Lower lobe of right lung (tissue), 2 donors: Measurements from ENCODE around the gene FRG2B. TPM values are rescaled to one million over a fixed set of nuclear protein-coding genes. Genes with fewer than 3 reads are reported as not detected.
"Not testable (repeated sequence)": the region's sequence is repeated elsewhere in the genome, so short reads cannot be mapped to it uniquely, and the experiment has no call there.

Experiments
- ATAC-seq, 2 donors: fragments of 200-7000 bp; cut with Tn5 transposase; one replicate each; pipeline ENCODE4 v1.9.1; 2020 to 2022; ENCODE audit warnings: mild to moderate bottlenecking in 2 of 2, moderate library complexity in 2 of 2
- DNase-seq: peaks from one replicate; pipeline ENCODE4 v3.0.0-alpha.2; 2020
- H3K27ac ChIP-seq: fragments of 200-600 bp; one replicate; pipeline ENCODE4 v1.8.0; 2022
- H3K27me3 ChIP-seq: fragments of 200-600 bp; one replicate; pipeline ENCODE4 v1.8.0; 2022; ENCODE audit warnings: low read depth
- H3K36me3 ChIP-seq: fragments of 200-600 bp; one replicate; pipeline ENCODE4 v1.8.0; 2022; ENCODE audit warnings: mild to moderate bottlenecking
- H3K4me1 ChIP-seq: fragments of 200-600 bp; one replicate; pipeline ENCODE4 v1.8.0; 2022
- H3K4me3 ChIP-seq: fragments of 200-600 bp; one replicate; pipeline ENCODE4 v1.8.0; 2022; ENCODE audit warnings: mild to moderate bottlenecking
- H3K9me3 ChIP-seq: fragments of 200-600 bp; one replicate; pipeline ENCODE4 v1.8.0; 2022
- intact Hi-C: fragments of 100-400 bp; cut with DNase I; formaldehyde crosslinking; loops from one replicate; pipeline ENCODE4 v1.11.0; 2022
- long read RNA-seq: library from polyadenylated mRNA; unstranded; transcript quantifications from one replicate; pipeline ENCODE4 v2.0.0, GENCODE V29; 2021
- total RNA-seq: library from RNA; stranded (reverse); fragmentation: NEBNext Ultra II Directional; extraction: Animal tissue kit (Norgen Biotek cat#: 25700); gene quantifications from one replicate; pipeline ENCODE4 v1.2.1, GENCODE V29; 2021
- TF ChIP-seq, protein P1 (sequence below): fragments of 200-600 bp; IDR thresholded peaks from one replicate; pipeline ENCODE4 v1.8.0; 2022; ENCODE audit warnings: antibody characterized with exemption, mild to moderate bottlenecking
- donor health status: DM: no; HTN: yes; CAD: no; lungs with severe emphysema.

Gene FRG2B
- total RNA-seq: not detected
- long read RNA-seq: 0 reads

DNA sequence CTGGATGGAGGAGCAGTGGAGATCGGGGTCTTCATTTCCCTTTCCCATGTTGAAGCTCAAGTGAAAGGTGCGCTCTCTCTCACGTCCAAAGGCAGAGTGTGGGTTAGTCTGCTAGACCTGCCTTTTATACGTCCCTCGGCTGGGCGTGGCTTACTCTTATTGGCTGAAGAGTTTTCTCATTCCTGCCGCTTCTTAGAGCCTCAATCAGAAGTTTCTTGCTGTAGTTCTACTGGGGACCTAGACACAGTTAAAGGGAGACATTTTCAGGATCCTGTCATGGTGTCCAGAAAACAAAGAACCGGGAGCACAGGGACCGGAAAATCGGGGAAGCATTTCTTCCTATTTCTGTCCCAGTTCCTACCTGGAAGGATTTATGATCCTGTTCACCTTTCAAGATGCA, at the start of gene FRG2B:
Gene FRG2B (minus strand): TSS at position 101 of the 400 bp plus-strand sequence. CDS start 53 bp downstream, at position 48.
- intact Hi-C loops, H3K27me3 ChIP-seq, ATAC-seq: not testable (repeated sequence)

DNA sequence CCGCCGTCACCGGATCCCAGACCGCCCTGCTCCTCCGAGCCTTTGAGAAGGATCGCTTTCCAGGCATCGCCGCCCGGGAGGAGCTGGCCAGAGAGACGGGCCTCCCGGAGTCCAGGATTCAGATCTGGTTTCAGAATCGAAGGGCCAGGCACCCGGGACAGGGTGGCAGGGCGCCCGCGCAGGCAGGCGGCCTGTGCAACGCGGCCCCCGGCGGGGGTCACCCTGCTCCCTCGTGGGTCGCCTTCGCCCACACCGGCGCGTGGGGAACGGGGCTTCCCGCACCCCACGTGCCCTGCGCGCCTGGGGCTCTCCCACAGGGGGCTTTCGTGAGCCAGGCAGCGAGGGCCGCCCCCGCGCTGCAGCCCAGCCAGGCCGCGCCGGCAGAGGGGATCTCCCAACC, 40.9 kb upstream of the FRG2B start:
- intact Hi-C loops, H3K4me1 ChIP-seq, H3K27me3 ChIP-seq, DNase-seq, H3K9me3 ChIP-seq, H3K27ac ChIP-seq, H3K36me3 ChIP-seq, H3K4me3 ChIP-seq: not testable (repeated sequence)
- peak; percentile 77 to 88 for ATAC-seq

More for the DNA sequence above, at the start of gene FRG2B:
- not testable (repeated sequence) for H3K4me1 ChIP-seq, DNase-seq, H3K27ac ChIP-seq, H3K36me3 ChIP-seq, H3K9me3 ChIP-seq, H3K4me3 ChIP-seq

- H3K36me3 ChIP-seq, H3K27ac ChIP-seq, H3K4me3 ChIP-seq, H3K4me1 ChIP-seq, H3K9me3 ChIP-seq, DNase-seq, intact Hi-C loops, ATAC-seq, H3K27me3 ChIP-seq: not testable (repeated sequence)
Measured at GRCh38 chr10:133663544-133664160, 37.1 kb upstream of the FRG2B start.

GRCh38 chr10:133661122-133661521, 34.5 kb upstream of the FRG2B start:
- H3K4me1 ChIP-seq, DNase-seq, ATAC-seq, H3K27ac ChIP-seq, H3K9me3 ChIP-seq, H3K4me3 ChIP-seq, H3K36me3 ChIP-seq, intact Hi-C loops, H3K27me3 ChIP-seq: not testable (repeated sequence)

DNA sequence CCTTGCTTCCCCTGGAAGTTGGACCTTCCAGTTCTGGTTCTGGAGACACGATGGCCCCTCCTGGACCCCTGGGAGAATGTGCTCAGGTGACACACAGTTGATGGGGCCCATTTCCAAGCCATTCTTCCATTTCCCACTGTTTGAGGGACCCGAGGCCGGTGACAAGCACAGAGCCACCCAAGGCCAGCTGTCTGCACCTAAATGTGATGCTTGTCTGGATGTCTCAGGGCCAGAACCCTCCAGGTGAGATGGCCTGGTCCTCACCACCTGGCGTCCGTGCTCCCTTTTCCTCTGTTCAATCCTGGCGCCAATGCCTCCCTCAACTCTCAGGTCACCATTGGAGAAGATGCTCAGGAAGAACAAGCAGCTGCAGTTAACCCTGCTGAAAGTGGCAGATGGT, 33.9 kb upstream of the FRG2B start:
- not testable (repeated sequence) for H3K4me3 ChIP-seq, ATAC-seq

GRCh38 chr10:133657276-133657675, 30.7 kb upstream of the FRG2B start:
- H3K4me3 ChIP-seq, H3K4me1 ChIP-seq, H3K27ac ChIP-seq, ATAC-seq, H3K9me3 ChIP-seq, intact Hi-C loops, H3K36me3 ChIP-seq, H3K27me3 ChIP-seq, DNase-seq: not testable (repeated sequence)

More for the DNA sequence above, 33.9 kb upstream of the FRG2B start:
- DNase-seq, intact Hi-C loops, H3K36me3 ChIP-seq, H3K27me3 ChIP-seq, H3K27ac ChIP-seq, H3K4me1 ChIP-seq, H3K9me3 ChIP-seq: not testable (repeated sequence)

- ATAC-seq, H3K4me1 ChIP-seq, intact Hi-C loops, H3K36me3 ChIP-seq, H3K27me3 ChIP-seq, H3K27ac ChIP-seq, H3K9me3 ChIP-seq, H3K4me3 ChIP-seq: not testable (repeated sequence)
- DNase-seq: peak; percentile 55
Measured at GRCh38 chr10:133648872-133649455, 22.4 kb upstream of the FRG2B start.

DNA sequence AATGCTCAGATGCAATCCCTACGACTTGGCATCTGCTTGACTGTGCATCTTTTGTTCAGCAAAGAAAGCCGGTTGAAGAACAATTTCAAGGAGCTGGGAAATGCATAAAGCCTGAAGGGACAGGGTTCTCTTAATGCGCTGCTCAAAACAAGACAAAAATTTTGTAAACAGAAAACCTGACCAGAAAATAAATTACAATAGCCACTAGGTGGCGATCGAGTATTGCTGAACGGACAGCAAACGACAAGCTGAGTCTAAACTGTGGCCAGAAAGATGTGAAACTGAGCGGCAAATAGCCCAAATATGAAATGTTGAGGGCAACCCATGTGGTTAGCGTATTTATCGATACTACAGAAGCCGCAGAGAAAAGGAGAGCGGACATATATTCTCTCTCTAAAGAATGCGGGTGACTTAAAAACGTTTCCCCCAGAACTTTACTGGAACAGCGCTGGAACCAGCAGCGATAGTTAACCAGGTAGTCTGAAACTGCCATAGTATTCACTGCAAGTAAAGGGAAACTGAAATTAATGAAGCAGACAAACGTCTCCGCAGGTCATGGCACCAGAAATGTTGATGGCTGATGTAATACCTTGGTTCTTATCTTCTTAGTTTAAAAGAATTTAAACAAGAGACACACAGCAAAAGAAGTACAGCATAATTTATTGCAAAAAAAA, 20.6 kb upstream of the FRG2B start:
- H3K4me3 ChIP-seq, H3K36me3 ChIP-seq, H3K27ac ChIP-seq, H3K4me1 ChIP-seq, intact Hi-C loops, H3K9me3 ChIP-seq, DNase-seq, H3K27me3 ChIP-seq: not testable (repeated sequence)
- ATAC-seq: peak in 1 of 2 donors; percentile 56
- TF ChIP-seq, protein P1, sequence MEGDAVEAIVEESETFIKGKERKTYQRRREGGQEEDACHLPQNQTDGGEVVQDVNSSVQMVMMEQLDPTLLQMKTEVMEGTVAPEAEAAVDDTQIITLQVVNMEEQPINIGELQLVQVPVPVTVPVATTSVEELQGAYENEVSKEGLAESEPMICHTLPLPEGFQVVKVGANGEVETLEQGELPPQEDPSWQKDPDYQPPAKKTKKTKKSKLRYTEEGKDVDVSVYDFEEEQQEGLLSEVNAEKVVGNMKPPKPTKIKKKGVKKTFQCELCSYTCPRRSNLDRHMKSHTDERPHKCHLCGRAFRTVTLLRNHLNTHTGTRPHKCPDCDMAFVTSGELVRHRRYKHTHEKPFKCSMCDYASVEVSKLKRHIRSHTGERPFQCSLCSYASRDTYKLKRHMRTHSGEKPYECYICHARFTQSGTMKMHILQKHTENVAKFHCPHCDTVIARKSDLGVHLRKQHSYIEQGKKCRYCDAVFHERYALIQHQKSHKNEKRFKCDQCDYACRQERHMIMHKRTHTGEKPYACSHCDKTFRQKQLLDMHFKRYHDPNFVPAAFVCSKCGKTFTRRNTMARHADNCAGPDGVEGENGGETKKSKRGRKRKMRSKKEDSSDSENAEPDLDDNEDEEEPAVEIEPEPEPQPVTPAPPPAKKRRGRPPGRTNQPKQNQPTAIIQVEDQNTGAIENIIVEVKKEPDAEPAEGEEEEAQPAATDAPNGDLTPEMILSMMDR: peak; percentile 25

DNA sequence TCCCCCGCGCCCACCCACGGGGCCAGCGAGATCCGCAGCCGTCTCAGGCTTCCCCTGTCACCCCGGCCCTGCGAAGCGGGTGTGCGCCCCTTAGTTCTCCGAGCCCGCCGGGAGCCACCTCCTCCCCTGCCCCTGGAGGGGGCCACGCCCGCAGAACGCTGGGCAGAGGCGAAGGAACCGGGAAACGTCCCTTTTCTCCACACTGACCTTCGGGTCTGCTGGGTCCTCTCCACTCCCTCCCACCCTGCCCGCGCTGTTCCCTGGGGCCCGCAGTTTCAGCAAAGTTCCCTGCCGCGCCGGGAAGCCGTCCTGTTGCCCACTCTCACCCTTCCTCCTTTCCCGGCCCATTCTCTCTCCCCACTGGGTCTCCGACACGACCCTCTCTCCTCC, 11.2 kb upstream of the FRG2B start:
- DNase-seq, H3K4me1 ChIP-seq, H3K9me3 ChIP-seq, H3K36me3 ChIP-seq, ATAC-seq, intact Hi-C loops, H3K27me3 ChIP-seq, H3K27ac ChIP-seq: not testable (repeated sequence)
- H3K4me3 ChIP-seq: peak overlapping the region; percentile 39
